OCI-M2 (cell line): ENCODE data around the gene ZBTB11.
A peak's percentile ranks its signal among the peaks of the same experiment; 100 is the strongest.
"Not testable (repeated sequence)": the region's sequence is repeated elsewhere in the genome, so short reads cannot be mapped to it uniquely, and the experiment has no call there.

ENCODE experiments used
- DNase-seq: peaks from one replicate; lab custom pipeline; 2025; ENCODE audit not compliant: unreplicated experiment; lab: John Stamatoyannopoulos, UW

Gene ZBTB11

GRCh38 chr3:101646726-101647125 lies 30.2 kb downstream of the ZBTB11 start:
- DNase-seq: no peak

DNA sequence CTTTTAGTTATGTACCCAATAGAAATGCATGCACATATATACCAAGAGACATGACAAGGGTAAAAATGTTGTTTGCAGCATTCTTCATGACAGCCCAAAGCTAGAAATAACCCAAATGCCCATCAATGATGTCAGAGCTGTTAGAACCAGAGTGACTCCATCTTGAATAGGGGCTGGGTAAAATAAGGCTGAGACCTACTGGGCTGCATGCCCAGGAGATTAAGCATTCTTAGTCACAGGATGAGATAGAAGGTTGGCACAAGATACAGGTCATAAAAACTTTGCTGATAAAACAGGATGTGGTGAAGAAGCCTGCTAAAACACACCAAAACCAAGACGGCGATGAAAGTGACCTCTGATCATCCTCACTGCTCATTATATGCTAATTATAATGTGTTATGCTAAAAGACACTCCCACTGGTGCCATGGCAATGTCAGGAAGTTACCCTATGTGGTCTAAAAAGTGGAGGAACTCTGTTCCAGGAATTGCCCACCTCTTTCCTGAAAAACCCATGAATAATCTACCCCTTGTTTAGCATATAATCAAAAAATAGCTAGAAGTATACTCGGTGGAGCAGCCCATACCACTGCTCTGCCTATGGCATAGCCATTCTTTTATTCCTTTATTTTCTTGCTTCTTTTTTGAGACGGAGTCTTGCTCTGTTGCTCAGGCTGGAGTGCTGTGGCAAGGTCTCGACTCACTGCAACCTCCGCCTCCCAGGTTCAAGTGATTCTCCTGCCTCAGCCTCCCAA lies 32.9 kb downstream of the ZBTB11 start:
- DNase-seq: no peak

DNA sequence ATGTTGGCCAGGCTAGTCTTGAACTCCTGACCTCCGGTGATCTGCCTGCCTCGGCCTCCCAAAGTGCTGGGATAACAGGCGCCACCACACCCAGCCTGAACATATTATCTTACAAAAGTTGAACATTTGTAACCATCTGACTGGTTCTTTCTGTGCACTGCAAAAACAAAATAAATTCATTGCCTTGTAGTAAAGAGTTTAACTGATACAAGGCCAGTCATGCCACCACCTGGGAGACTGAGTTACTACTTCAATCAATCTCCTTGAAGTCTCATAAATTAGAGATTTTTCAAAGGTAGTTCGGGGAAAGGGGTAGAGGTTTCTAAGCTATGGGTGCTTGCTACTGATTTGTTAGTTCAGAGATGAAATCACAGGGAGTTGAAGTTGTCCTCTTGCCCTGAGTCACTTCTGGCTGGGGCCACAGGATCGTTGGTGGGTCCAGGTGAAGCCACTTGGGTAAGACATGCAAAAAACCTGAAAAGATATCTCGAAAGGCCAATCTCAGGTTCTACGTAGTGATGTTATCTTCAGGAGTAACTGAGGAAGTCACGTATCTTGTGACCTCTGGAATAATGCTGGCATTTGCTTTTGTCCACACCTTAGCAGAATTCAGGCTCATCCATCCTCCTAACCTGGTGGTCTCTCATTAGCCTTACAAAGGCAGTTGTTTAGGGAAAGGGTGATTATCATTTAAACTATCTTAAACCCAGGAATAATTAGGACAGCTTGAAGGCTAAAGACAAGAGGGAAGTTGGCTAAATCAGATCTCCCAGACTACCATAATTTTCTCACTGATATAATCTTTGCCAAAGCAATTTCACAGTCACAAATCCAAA lies 33.7 kb downstream of the ZBTB11 start:
- DNase-seq: no peak

DNA sequence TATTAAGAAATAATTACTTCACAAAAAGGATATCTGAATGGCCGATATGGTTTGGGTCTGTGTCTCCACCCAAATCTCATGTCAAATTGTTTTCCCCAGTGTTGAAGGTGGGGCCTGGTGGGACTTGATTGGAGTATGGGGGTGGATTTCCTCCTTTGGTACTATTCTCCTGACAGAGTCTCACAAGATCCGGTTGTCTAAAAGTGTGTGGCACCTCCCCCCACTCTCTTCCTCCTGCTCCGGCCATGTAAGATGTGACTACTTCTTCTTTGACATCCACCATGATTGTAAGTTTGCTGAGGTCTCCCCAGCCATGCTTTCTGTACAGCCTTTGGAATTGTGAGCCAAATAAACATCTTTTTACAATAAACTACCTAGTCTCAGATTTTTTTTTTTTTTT lies 34.5 kb downstream of the ZBTB11 start:
- DNase-seq: no peak

DNA sequence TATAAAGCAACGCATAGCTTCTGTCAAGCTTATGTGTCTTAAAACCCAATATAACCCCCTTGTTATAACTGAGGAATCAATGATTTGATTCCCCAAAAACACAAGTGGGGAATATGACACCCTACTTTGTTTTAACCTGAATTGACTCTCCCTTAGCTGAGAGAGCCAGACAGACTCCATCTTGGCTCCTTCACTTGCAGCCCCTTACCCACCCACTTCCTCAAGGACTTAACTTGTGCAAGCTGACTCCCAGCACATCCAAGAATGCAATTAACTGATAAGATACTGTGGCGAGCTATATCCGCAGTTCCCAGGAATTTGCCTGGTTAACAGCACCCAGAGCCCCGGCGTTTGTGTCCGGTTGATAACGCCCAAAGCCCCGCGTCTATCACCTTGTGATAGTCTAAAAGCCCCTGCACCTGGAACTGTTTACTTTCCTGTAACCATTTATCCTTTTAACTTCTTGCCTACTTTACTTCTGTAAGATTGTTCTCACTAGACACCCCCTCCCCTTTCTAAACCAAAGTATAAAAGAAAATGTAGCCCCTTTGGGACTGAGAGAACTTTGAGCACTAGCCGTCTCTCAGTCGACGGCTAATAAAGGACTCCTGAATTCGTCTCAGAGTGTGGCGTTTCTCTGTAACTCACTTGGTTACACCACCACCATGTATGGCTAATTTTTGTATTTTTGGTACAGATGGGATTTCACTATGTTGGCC lies 35.4 kb downstream of the ZBTB11 start:
- DNase-seq: peak; percentile 40

- no peak for DNase-seq
Observed at GRCh38 chr3:101640256-101640655, 36.7 kb downstream of the ZBTB11 start.

GRCh38 chr3:101639280-101639963 lies 37.5 kb downstream of the ZBTB11 start:
- DNase-seq: no peak

DNA sequence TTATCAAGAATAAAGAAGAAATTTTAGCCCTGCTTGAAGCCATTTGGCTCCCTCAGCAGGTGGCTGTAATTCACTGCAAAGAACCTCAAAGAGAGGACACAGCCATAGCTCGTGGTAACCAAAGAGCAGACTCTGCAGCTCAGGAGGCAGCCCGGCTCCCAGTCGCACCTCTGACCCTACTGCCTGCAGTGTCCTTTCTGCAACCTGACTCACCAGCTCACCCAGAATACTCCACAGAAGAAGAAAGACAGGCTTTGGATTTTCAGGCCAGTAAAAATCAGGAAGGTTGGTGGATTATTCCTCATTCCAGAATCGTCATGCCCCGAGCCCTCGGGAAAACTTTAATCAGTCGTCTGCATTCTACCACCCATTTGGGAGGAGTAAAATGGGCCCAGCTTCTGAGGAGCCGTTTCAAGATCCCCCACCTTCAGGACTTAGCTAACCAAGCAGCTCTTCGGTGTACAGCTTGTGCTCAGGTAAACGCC lies 38.6 kb downstream of the ZBTB11 start:
- DNase-seq: no peak

GRCh38 chr3:101637451-101637850 lies 39.5 kb downstream of the ZBTB11 start:
- no peak for DNase-seq

DNA sequence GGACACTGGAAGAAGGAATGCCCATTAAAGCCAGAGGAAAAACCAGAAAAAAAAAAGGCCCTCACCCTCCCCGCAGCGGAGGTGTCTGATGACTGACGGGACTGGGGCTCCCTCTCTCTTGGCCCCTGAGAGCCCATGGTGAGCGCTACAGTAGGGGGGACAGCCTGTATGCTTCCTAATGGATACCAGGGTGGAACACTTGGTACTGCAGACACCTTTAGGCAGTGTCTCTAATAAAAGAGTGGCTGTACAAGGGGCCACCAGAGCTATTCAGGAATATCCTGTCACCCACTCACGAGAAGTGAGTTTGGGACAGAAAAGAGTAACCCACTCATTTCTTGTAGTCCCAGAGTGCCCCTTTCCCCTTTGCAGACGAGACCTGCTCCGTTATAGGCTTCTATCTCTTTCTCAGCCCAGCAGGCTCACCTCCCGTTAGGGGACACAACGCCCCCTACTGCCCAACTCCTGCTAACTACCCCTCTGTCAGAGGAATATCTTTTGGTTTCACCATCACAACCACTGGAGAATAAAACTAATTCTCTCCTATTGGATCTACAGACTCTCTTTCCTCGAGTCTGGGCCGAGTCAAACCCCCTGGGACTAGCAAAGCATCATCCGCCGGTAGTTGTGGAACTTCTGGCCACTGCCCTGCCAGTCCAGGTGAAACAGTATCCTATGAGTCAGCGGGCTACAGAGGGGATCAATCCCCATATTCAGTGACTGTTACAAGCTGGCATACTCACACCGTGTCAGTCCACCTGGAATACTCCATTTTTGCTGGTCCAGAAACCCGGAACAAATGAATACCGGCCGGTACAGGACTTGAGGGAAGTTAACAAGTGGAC lies 40.8 kb downstream of the ZBTB11 start:
- peak; percentile 44 for DNase-seq

DNA sequence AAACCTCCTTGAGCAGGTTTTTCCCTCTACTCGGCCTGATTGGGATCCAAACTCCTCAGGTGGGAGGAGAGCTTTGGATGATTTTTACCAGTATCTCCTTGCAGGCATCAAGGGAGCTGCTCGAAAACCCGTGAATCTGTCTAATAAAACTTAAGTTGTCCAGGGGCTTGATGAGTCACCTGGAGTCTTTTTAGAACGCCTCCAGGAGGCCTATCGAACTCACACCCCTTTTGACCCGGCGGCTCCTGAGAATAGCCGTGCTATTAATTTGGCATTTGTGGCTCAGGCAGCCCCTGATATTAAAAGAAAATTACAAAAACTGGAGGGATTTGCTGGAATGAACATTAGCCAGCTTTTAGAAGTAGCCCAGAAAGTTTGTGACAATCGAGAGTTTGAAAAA lies 41.6 kb downstream of the ZBTB11 start:
- no peak for DNase-seq

DNA sequence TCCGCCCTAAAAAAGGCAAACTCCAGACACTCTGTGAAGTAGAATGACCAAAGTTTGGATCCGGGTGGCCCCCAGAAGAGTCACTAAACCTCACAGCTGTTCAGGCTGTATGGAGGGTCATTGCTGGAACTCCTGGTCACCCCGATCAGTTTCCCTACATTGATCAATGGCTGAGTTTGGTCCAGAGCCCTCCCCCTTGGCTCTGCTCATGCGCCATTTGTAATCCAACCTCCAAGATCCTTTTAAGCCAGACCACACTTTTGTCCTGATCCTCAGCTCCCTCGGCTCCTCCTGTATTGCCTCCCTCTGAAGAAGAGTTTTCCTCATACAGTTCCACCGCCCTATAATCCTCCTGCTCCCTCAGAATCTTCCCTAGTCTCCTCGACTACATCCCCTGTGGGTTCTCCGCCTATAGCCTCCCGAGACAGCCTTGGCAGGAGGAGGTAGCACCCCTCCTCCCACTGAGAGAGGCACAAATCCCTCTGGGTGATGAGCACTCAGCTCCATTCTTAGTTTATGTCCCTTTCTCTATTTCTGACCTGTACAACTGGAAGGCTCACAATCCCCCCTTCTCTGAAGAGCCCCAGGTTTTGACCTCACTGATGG lies 42.2 kb downstream of the ZBTB11 start:
- no peak for DNase-seq

GRCh38 chr3:101633186-101633585 lies 43.7 kb downstream of the ZBTB11 start:
- no peak for DNase-seq

DNA sequence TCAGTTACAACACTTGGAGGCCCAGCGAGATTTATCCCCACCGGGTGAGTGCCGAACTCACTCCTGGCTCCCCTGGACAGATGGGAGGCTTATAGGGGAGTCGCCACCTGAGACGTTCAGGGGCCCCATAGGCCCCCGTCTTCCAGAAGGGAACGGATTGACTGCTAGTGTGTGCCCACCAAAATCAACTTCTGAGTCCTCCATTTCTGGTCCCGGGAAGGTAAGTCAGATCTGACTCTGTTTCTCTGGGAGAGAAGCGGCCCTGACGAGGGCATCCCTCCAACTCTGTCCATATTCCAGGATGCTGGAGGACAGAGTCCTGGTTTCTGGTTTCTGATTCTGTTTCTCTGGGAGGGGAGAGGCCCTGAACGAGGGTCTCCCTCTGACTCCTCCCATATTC lies 44.3 kb downstream of the ZBTB11 start:
- no peak for DNase-seq

- DNase-seq: not testable (repeated sequence)
Observed at GRCh38 chr3:101631959-101632358, 45.0 kb downstream of the ZBTB11 start.

GRCh38 chr3:101631098-101631796 lies 45.7 kb downstream of the ZBTB11 start:
- no peak for DNase-seq

DNA sequence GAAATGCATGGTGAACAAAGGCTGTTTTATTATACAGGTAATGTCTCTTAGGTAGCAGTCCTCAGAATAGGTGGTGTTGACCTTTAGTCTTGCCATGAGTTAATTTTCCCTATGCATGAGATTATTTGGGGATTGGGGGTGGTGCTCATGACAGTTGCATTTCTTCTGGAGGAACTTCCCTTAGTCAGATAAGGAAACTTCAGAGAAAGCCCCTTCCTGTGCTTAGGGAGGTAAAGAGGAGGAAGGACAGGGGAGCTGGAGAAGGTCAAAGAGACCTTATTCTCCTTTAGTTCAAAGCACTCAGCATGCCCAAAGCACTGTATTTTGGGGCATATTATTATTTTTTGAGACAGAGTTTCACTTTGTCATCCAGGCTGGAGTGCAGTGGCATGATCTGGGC lies 47.7 kb downstream of the ZBTB11 start:
- no peak for DNase-seq

- no peak for DNase-seq
Observed at GRCh38 chr3:101625879-101626278, 51.1 kb downstream of the ZBTB11 start.

GRCh38 chr3:101624857-101625256 lies 52.1 kb downstream of the ZBTB11 start:
- DNase-seq: no peak
